ENCODE results near the gene OR7G1.
"Not testable (repeated sequence)": the region's sequence is repeated elsewhere in the genome, so short reads cannot be mapped to it uniquely, and the experiment has no call there.

The OR7G1 gene

DNA sequence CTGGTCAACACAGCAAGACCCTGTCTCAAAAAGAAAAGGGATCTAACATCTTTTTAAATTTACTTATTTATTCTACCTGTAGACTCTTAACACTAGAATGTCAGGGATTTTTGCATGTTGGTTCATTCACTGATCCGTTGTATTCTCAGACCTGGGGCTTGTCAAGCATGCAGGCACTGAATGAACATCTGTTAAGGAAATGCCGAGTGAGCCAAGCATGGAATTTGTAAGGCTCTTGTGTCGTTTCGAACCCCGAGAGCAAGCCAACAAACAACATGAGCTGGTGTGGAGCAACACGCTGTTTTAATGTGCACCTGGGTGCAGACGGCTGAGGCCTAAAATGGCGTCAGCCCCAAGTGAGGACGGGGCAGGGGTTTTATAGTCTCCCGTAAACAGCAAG, 38.7 kb downstream of the OR7G1 start:
- no peak for DNase-seq

DNA sequence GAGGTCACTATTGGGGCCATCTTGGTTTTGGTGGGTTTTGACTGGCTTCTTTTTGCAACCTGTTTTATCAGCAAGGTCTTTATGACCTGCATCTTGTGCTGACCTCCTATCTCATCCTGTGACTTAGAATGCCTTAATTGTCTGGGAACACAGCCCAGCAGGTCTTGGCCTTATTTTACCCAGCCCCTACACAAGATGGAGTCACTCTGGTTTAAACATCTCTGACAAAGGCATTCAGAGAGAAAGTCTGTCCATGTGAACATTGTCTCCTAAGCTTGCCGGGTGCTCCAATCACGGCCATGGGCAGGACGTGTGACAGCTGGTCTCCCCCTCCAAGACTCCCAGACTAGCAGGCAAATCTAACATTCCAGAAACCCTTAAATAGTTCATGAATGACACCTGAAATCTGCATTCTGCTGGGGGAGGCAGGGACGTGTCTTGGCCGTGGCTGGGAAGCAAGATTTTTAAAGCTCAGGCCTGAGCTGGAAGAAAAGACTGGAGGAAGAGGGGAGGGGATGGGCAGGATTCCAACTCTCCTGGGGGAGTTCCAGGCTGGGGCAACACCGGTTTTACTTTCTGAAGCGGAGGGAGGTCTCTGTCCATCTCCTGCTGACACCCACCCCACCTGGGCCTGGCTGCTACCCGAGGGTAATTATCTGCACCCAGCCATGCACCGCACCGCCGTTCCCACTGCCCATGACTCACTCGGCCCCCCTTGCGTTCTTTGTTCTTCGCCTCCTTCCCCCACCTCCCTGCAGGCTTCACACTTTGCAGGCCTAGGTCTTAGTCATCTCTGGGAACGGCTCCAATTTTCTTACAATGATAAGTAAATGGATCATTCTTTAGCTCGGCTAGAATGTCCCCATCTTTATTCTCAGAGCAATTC, 40.3 kb downstream of the OR7G1 start:
- no peak for DNase-seq

GRCh38 chr19:9073806-9074205, 41.8 kb downstream of the OR7G1 start:
- no peak for DNase-seq

DNA sequence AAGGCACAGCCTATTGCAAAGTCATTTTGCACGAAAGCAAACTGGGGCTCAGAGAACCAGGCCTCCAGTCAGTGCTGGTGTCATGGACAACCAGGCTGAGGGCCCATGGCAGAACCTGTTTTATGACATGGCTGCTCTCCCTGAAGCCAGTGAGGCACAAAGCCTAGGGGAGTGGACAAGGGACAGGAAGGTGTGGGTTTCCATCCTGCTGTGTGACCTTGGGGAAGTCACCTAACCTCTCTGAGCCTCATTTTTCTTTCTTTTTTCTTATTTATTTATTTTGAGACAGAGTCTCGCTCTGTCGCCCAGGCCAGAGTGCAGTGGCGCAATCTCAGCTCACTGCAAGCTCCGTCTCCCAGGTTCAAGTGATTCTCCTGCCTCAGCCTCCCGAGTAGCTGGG, 43.8 kb downstream of the OR7G1 start:
- not testable (repeated sequence) for DNase-seq

- DNase-seq: no peak
These were observed 45.5 kb downstream of the OR7G1 start for GRCh38 chr19:9070066-9070465.

- DNase-seq: no peak
These were observed 50.0 kb downstream of the OR7G1 start for GRCh38 chr19:9065457-9066014.

Measured in cortex of kidney (tissue), 1 donor.